Stimulated activated naive CD4-positive, alpha-beta T cell treated with Interleukin-2 at 50 U/mL for 16 hours (primary cell): ENCODE measurements around the gene LRP1.
"Not testable (repeated sequence)": the region's sequence is repeated elsewhere in the genome, so short reads cannot be mapped to it uniquely, and the experiment has no call there.

ENCODE experiments used
- DNase-seq: peaks from one replicate; lab custom pipeline; 2025; lab: John Stamatoyannopoulos, UW

Gene LRP1

GRCh38 chr12:57111031-57111734 lies 17.1 kb upstream of the LRP1 start, which contains the start of gene STAT6:
Gene STAT6 (minus strand): TSS chr12:57111362. CDS start chr12:57108278, 3,084 bp downstream.
- peak; percentile 80 for DNase-seq

- DNase-seq: no peak
Measured at GRCh38 chr12:57112492-57113294, 15.6 kb upstream of the LRP1 start.

GRCh38 chr12:57116580-57117281 lies 11.6 kb upstream of the LRP1 start:
- DNase-seq: no peak

GRCh38 chr12:57118711-57119271 lies 9.5 kb upstream of the LRP1 start:
- no peak for DNase-seq

GRCh38 chr12:57119294-57120085 lies 8.8 kb upstream of the LRP1 start:
- DNase-seq: no peak

- DNase-seq: not testable (repeated sequence)
Measured at GRCh38 chr12:57120718-57121117, 7.6 kb upstream of the LRP1 start.

GRCh38 chr12:57123813-57124212 lies 4.5 kb upstream of the LRP1 start:
- no peak for DNase-seq

GRCh38 chr12:57124261-57124877 lies 3.9 kb upstream of the LRP1 start:
- peak; percentile 72 for DNase-seq

GRCh38 chr12:57126061-57126460 lies 2.2 kb upstream of the LRP1 start:
- DNase-seq: no peak

GRCh38 chr12:57126561-57126960 lies 1.7 kb upstream of the LRP1 start:
- DNase-seq: no peak

GRCh38 chr12:57127101-57127725 lies 1.1 kb upstream of the LRP1 start:
- peak; percentile 42 for DNase-seq

GRCh38 chr12:57128519-57129247 lies 400 bp downstream of the LRP1 start:
- peak; percentile 48 for DNase-seq

- DNase-seq: no peak
Measured at GRCh38 chr12:57129321-57129842, 1.1 kb downstream of the LRP1 start.

- no peak for DNase-seq
Measured at GRCh38 chr12:57129889-57130288, 1.6 kb downstream of the LRP1 start.

- DNase-seq: no peak
Measured at GRCh38 chr12:57130941-57131340, 2.7 kb downstream of the LRP1 start.

- DNase-seq: no peak
Measured at GRCh38 chr12:57131896-57132744, 3.8 kb downstream of the LRP1 start.

- no peak for DNase-seq
Measured at GRCh38 chr12:57133013-57133569, 4.8 kb downstream of the LRP1 start.

GRCh38 chr12:57133916-57134315 lies 5.6 kb downstream of the LRP1 start:
- DNase-seq: no peak
